AG20443 (cell line): Measurements from ENCODE around the gene TMPRSS11B.
A peak's percentile ranks its signal among the peaks of the same experiment; 100 is the strongest.
"Not testable (repeated sequence)": the region's sequence is repeated elsewhere in the genome, so short reads cannot be mapped to it uniquely, and the experiment has no call there.

Experiments
- DNase-seq: peaks from one replicate; pipeline ENCODE4 v3.0.0; 2012; ENCODE audit warnings: low spot score, mixed read lengths

The TMPRSS11B gene, protein sequence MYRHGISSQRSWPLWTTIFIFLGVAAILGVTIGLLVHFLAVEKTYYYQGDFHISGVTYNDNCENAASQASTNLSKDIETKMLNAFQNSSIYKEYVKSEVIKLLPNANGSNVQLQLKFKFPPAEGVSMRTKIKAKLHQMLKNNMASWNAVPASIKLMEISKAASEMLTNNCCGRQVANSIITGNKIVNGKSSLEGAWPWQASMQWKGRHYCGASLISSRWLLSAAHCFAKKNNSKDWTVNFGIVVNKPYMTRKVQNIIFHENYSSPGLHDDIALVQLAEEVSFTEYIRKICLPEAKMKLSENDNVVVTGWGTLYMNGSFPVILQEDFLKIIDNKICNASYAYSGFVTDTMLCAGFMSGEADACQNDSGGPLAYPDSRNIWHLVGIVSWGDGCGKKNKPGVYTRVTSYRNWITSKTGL

DNA sequence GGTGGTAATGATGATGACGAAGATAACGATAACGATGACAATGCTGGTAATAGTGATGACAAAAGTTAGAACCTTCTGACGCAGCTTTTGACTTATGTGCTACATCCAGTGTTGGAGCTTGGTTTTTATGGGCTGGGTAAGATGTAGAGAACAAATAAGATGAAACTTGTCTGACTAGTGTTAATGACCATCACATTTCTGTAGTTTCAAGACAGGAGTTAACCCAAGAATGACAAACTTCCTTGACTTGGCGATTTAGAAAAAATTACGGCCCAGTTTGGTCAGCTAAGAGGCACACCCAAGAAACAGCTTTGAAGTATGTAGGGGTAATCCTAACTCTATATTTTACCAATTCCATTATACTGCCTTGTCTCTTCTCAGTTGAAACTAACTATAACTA is at the start of gene TMPRSS11B:
TSS of gene TMPRSS11B (minus strand) at position 101 of the 400 bp plus-strand sequence. CDS start 136 bp downstream, outside the sequence.
- no peak for DNase-seq

DNA sequence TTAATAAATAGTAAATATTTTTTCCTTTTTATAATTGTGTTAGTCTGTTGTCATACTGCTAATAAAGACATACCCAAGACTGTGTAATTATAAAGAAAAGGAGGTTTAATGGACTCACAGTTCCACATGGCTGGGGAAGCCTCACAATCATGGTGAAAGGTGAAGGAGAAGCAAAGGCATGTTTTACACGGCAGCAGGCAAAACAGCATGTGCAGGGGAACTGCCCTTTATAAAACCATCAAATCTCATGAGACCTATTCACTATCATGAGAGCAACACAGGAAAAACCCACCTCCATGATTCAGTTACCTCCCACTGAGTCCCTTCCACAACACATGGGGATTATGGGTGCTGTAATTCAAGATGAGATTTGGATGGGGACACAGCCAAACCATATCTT is 45.8 kb upstream of the TMPRSS11B start:
- no peak for DNase-seq

DNA sequence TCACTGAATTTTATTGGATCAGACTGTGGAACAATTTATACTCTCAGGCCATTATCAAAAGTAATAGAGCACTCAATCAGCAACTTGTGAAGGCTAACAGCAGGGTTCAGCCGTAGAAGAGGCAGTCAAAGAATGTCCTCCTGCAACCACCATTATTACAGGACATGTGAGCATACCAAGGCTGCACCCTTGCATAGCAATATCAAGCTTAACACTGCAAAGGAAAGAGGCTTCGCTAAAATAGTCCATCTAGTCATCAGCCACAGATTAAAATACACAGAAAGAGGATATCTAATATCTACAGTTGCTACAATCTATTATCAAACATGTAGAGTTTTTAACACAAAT is 42.9 kb upstream of the TMPRSS11B start:
- no peak for DNase-seq

DNA sequence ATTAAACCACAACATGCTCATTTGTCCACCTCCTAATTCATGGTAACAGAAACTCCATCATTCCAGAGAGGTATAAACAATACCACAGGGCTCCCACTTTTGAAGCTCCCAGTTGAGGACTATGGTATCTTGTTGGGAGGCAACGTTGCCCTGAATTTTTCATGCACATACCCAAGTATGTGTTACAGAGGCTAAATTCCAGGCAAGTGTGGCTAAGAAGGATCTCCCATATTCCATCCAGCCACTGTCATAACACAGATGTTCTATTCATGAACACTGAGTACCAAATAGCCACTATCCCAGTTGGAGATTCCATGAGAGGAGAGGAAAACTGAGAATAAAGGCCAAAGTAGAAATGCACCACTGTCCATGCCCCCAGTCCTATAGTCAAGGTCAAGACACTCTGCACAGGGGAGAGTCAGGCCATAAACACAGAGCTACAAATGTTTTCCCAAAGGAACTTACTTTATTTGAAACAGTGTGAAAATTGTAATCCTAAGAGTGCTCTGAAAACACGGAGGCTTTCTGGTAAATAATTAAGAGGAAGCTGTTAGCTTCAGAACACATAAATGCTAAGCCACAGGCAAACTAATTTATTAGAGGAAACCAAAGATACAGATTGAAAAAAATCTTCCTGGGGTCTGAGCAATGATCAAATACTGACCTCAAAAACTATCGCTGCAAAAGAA is 42.4 kb upstream of the TMPRSS11B start:
- no peak for DNase-seq

DNA sequence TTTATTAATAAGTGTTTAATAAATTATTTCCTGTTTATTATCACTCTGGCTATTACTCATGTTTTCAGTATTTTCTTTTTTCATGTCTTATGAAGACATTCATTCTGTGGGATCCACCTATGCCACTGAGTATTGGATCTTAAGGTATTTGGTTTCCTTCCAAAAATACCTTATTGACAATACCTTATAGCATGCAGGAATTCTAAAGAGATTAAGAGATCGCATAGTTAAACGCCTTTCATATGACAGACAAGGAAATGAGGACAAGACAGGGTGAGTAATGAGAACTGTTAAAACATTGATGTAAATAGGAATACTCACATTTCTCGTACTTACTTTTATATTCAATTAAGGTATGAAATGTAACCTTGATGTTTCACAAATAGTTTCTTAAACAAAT is 38.2 kb upstream of the TMPRSS11B start:
- DNase-seq = no peak

DNA sequence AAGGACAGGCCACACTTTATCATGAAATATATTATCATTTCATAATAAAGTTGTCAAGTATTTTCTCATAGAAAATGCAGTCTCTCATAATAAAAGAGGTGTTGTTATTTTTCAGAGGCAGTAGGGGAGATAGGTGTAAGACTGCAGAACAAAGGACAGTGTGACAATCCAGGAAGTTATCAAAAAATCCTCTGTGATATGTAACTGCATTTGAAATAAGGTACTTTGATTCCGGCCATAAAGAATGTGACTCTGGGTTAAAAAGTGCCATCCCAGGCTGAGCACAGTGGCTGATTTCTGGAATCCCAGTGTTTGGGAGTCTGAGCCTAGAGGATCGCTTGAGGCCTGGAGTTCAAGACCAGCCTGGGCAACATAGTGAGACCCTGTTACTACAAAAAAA is 37.6 kb upstream of the TMPRSS11B start:
- no peak for DNase-seq

DNA sequence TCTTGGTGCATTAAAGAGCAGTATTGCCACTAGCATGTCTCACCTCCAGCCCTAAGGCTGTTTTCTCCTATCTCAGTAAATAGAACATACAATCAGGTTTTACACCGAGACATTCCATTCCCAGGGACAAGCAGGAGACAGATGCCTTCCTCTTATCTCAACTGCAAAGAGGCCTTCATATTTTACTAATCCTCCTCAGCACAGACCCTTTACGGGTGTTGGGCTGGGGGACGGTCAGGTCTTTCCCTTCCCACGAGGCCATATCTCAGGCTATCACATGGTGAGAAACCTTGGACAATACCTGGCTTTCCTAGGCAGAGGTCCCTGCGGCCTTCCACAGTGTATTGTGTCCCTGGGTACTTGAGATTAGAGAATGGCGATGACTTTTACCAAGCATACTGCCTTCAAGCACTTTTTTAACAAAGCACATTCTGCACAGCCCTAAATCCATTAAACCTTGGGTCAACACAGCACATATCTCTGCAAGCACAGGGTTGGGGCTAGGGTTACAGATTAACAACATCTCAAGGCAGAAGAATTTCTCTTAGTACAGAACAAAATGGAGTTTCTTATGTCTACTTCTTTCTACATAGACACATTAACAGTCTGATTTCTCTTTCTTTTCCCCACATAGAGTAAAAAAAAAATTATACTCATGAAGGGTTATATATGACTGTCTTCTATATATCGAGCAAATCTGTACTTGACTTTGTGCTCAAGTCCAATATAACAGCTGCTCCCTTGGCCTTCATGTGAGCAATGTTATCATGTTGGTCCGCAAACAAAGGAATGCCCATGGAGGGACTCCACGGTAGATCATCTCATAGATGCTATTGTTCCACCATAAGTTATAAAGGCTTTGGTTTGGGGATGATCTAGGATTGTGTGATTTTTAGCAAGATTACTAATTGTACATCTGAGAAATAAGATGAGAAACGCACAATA is 36.6 kb upstream of the TMPRSS11B start:
- DNase-seq = not testable (repeated sequence)

DNA sequence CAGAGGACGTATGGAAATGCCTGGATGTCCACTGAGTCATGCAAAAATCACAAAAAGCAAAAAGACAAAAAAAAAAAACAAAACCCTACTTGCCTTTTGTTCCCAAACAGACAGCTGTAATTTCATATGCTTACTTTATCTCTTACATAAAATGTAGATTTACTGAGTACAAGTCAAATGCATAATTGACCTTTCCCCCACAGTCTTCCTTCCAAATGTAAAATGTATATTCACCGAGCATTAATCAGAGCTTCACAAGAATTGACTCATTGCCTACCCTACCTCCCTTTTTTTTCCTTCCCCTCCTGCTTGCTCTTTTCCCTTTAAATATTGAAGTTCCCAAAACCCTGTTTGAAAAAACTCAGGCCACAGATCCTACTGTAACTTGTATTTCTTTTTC is 32.5 kb upstream of the TMPRSS11B start:
- DNase-seq = no peak

DNA sequence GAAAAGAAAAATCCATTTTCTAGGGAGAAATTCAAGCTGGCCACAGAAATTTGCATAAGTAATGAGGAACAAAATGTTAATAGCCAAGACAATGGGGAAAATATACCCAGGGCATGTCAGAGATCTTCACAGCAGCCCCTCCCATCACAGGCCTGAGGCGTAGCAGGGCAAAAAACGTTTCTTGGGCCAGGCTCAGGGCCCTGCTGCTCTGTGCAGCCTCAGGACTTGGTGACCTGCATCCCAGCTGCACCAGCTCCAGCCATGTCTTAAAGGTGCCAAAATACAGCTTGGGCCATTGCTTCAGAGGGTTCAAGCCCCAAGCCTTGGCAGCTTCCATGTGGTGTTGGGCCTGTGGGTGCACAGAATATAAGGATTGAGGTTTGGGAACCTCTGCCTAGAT is 32.1 kb upstream of the TMPRSS11B start:
- DNase-seq = no peak

DNA sequence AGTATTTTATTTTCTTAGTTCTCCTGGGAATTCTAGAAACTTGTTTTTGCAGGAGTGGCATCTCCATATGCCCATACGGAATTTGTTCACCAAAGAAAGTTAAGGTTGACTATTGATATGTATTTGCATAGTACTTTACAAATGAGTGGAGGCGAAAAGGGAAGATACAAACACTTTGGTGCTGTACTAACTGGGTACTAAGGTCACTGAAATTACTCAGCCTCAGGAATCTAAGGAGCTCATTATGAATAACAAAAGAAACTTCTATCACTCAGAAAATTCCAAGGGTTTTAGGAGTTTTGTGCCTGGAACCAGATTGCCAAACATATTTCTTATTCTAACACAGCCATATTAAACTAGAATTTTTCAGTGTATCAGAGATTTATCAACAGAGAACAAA is 27.4 kb upstream of the TMPRSS11B start:
- DNase-seq = peak; percentile 20

DNA sequence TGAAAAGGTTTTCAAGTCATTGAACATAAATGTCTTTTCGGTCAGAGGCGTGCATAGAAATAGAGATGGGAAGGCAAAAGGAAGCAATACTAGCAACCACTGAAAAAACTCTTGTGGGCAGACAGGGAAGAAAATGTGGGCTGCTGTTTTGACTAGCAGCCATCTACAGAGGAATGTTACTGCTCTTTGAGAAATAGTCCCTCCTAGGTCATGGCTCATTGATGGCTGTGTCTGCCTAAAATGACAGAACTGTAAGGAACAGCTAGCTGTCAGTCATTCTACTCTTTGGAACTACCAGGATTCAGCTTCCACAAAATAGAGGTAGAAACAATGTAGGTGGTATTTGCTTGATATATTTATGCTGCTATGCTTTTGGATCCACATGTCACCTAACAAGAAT is 26.9 kb upstream of the TMPRSS11B start:
- DNase-seq = peak; percentile 35

DNA sequence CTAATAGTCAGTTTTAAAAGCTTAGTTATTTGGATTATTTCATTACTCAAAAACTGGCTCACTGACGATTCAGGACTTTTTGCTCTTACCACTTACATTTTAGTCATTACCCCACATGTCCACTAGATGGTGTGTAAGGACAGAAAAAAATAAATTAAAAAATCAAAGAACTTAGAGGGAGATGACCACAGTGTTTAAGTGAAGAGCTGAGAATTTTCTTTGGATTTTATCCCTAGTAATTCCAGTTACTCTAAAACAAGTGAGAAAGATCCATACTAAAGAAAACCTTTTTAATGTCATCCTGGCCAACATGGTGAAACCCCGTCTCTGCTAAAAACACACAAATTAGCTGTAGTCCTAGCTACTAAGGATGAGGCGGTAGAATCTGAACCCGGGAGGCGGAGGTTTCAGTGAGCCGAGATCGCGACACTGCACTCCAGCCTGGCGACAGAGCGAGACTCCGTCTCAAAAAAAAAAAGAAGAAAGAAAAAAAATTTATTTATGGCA is 26.4 kb upstream of the TMPRSS11B start:
- peak; percentile 64 for DNase-seq

DNA sequence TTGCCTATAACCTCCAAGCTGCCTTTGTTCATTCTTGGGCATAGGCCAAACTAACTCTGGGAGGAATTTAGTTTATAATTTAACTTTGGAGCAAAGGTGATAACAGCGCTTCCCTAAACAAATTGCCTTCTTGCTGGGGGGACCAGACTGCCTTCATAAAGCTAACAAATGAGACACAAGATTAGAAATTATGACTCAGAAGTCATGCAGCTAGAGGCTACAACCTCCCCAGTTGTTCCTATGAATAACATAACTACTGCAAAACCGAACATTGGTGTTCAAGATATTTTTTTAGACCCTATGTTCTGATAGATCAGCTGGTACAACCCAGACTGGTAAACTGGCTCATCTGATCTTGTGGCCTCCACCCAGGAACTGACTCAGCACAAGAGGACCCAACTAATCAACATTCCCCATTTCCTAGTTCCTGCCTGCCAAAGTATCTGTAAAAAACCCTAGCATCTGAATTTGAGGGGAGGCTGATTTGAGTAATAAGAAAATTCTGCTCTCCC is 22.0 kb upstream of the TMPRSS11B start:
- no peak for DNase-seq

DNA sequence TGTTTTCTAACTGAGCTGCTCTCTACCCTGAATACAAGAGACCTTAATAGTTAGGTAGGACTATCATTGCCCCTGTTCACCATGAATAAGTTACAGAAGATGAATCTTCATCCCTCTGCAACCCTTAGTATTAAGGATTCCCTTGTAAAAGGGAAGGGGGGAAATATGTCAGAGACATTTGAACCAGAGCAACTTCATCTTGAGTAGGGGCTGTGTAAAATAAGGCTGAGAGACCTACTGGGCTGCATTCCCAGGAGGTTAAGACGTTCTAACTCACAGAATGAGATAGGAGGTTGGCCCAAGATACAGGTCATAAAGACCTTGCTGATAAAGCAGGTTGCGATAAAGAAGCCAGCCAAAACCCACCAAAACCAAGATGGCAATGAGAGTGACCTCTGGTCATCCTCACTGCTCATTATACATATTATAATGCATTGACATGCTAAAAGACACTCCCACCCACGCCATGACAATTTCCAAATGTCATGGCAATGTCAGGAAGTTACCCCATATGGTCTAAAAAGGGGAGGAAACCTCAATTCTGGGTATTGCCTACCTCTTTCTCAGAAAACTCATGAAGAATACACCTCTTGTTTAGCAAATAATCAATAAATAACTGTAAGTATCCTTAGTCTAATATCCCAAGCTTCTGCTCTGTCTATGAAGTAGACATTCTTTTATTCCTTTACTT is 19.5 kb upstream of the TMPRSS11B start:
- DNase-seq = no peak

DNA sequence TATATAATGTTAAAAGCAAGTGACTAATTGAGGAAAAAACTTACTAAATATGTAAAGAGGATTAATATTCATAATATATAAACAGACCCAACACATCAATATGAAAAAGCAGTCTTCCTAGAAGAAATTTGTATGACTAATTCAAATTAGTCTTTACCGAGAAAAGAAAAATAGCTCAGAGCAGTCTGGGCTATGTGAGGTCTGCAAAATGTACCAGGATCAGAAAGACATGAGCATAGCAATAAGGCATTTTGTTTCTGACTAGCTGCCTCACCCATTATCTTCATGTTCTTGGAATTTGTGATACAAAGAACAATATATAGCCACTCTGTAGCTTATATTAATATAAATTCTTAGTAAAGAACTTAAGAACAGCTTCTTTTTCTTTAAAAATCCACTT is 13.7 kb upstream of the TMPRSS11B start:
- DNase-seq = no peak

DNA sequence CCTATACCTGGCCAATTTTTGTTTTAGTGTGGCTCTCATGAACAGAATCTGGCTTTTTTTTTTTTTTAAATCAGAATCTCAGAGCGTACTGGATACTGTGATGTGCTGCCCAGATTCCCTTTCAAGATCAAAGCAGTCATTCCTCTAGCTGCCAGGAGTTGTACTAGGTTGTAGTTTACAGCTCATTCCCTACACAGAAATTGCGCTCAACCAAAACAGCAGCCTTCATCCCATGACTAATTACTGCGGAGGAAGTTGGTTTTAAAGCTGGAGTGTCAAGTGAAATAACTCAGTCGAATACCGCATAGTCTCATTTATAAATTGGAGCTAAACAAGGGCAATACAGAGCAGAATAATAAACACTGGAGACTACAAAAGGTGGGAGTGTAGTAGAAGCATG is 12.2 kb upstream of the TMPRSS11B start:
- no peak for DNase-seq

DNA sequence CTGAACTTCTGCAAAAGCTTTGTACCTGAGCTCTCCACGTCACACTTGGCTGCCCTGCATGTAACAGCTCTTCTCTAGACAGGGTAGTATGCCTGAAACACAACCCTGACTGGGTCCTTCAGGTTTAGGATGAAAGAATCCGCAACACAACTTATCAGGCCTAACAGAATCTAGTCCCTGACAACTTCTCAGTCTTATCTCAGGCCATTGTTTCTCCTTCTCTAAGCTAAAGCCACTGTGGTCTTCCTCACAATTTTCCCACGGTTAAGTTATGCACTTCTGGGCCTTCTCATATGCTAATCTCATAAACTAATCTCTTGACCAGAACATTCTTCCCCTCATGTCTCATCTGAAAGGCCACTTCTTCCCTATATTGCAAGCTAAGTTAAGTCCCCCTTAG is 10.8 kb upstream of the TMPRSS11B start:
- DNase-seq = no peak

DNA sequence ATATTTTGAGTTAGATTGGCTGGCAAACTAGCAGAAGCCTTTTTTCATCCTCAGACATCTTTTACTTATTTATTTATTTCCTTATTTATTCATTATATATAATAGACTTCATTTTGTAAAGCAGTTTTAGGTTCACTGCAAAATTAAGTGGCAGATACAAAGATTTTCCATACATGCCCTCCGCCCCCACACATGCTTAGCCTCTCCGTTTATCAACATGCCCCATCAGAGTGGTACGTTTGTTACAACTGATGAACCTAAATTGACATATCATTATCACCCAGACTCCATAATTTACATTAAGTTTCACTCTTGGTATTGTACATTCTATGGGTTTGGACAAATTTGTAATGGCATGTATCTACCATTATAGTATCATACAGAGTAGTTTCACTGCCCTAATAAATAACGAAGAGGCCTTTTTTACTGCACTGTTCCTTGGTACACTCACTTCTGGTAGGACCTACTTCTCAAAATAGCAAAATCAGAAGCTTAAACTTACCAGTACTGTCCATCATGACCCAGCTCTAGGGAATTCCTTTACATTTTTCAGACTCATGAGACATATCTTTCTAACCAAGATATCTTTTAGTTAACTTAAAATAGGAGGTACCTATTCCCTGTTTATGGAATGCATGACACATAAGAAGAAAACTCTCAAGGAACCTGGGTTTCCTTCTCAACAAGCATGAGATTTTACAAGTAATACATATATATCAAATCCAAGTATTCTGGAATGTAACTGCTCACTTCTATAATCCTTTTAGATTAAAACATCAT is 4.8 kb upstream of the TMPRSS11B start:
- DNase-seq = no peak

DNA sequence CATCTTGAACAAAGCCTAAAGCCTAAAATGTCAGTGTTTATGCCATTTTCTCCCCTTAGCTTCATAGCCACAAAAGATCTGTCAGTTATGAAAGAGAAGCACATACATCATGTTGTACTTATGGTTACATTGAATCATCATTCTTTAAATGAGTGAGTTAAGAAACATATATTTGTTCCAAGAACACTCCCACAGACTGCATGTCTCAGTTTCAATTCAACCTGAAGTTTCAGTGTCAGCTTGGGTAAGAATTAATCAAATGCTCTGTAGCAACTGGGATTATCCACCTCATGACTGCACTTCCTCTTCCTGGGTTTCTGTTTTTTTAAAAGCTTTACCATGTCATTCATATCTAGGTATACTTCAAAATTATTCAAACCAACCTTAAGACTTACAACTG is 3.9 kb upstream of the TMPRSS11B start:
- DNase-seq = no peak

DNA sequence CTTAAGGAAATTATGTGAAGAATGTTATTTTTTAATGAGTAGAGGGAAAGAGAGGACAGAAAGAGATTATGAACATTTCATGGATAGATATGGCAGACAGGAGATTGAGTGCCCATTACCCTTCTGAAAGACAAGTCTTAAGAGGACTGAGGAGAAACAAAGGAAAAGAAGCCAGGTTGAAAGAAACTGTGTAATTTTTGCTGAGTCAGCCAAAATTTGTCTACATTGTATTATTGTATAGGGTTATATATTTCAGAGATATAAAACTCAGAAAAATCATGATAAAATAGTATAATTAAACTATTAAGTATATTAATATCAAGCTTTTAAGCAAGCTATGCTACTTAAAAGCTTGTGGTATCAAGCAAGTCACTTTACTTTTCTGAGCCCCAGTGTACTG is 4.9 kb downstream of the TMPRSS11B start:
- no peak for DNase-seq

DNA sequence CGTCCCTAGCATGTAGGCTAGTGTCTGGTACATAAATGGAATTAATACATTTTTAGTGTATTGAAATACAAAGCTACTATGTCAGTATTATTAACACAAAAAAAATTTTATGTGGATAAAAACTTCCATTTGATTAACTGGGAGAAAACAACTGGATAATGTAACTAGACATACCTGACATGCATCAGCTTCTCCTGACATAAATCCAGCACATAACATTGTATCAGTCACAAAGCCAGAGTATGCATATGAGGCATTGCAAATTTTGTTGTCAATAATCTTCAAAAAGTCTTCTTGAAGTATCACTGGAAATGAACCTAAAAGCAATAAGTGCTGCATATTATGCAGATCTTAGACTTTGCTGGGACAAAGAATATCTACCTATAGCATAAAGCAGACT is 16.9 kb downstream of the TMPRSS11B start:
- DNase-seq = no peak
